Activated T-helper 1 cell treated with Interleukin-2 at 50 U/mL for 16 hours (primary cell): ENCODE results near the gene POLR3B.
"Not testable (repeated sequence)": the region's sequence is repeated elsewhere in the genome, so short reads cannot be mapped to it uniquely, and the experiment has no call there.

Source experiments
- DNase-seq: peaks from one replicate; pipeline ENCODE4 v3.0.0-alpha.2; 2020; ENCODE audit warnings: low read depth

Gene POLR3B

GRCh38 chr12:106465605-106466004 lies 108.1 kb downstream of the POLR3B start:
- DNase-seq, result not testable (repeated sequence)

DNA sequence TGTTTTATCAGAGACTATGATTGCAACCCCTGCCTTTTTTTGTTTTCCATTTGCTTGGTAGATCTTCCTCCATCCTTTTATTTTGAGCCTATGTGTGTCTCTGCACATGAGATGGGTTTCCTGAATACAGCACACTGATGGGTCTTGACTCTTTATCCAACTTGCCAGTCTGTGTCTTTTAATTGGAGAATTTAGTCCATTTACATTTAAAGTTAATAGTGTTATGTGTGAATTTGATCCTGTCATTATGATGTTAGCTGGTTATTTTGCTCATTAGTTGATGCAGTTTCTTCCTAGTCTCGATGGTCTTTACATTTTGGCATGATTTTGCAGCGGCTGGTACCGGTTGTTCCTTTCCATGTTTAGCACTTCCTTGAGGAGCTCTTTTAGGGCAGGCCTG lies 118.1 kb downstream of the POLR3B start:
- DNase-seq, result not testable (repeated sequence)

- DNase-seq, result not testable (repeated sequence)
Observed at GRCh38 chr12:106477627-106478026, 120.1 kb downstream of the POLR3B start.

GRCh38 chr12:106480251-106480650 lies 122.7 kb downstream of the POLR3B start:
- no peak for DNase-seq

DNA sequence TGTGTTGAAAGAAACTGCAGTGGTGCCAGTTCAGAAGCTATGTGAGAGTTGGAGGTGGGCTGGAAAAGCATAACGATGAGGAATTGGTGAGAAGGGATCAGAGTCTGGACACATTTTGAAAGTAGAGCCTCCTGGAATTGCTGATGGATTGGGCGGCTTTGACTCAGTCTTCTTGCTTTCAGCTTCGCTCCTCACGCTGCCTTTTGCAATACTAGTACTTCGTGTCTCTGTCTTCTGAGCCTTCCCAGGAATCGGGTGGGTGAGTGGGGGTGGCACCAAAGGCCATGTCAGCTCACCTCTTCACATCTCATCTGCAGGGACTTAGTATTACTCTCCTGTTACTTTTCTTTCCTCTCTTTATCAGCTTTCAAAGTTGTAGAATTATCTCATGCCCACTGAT lies 123.7 kb downstream of the POLR3B start:
- DNase-seq, result no peak

DNA sequence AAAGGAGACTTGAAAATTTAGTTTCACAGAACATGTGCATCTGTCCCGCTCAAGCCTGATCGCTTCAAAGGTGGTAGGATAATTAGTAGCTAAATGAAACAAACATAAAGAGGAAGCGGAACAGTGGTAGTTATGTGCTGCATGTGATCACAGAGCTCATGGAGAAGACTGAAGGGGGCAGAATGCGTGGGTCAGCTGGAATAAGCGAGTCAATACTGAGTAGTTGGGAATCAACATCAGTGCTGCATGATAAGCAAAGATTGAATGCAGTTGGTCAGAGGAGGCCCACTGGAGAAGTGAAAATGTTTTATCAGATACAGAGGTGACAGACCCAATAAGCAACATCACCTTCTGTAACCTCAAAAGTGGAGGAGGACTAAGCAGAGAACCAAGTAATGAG lies 130.1 kb downstream of the POLR3B start:
- DNase-seq, result no peak

GRCh38 chr12:106488884-106489283 lies 131.3 kb downstream of the POLR3B start:
- no peak for DNase-seq

DNA sequence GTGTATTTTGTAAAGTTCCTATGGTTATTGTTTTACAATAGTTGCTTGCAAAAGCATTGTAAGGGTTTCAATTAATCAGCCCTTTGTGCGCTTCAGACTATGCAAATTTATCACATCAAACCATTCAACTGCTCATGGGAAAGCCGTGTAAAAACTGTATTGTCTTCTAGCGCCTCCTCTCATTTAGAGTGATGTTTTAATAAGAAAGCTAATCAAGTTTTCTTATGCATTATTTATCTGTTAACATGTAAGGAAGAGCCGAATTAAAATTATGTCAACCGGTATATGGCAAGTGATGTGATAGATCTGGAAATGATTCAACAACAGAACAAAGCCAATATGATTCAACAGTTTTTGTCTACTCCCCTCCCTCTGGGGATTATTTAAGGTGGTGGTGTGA lies 132.7 kb downstream of the POLR3B start:
- no peak for DNase-seq

DNA sequence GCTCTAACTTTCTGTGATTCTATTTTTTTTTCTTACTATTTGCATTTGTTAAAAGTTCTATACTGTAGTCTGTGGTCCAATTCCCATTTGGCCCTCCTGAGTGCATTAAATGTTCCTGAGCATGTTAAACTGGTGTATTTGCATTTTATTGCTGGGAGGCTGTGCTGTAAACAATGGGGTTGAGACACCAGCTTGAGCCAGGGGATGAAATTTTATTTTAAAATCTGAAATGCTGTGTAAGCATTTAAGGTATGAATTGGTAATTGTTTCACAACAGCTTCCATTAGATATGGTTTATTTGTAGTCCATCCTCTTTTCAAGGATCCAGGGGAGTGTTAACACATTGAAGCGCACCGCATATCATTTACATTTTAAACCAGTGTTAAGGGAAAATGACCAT lies 135.3 kb downstream of the POLR3B start:
- DNase-seq, result no peak

DNA sequence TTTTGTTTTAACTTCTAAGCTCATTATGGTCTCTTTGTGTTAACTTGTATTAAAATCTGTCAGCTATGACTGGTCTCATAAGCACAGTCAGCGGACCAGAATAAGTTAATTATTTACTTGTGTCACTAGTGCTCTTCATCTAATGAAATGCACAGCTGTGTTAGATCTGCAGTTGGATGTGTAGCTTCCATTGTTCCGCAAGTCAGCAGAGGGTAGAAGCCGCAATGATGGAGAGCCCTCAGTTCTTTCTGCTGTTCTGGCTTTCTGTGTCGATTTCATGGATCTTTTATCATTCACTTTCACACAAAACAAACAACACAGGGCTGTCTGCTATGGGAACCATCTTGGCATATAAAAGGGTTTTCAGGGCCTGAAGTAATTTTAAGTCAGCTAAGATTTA lies 136.0 kb downstream of the POLR3B start:
- no peak for DNase-seq

DNA sequence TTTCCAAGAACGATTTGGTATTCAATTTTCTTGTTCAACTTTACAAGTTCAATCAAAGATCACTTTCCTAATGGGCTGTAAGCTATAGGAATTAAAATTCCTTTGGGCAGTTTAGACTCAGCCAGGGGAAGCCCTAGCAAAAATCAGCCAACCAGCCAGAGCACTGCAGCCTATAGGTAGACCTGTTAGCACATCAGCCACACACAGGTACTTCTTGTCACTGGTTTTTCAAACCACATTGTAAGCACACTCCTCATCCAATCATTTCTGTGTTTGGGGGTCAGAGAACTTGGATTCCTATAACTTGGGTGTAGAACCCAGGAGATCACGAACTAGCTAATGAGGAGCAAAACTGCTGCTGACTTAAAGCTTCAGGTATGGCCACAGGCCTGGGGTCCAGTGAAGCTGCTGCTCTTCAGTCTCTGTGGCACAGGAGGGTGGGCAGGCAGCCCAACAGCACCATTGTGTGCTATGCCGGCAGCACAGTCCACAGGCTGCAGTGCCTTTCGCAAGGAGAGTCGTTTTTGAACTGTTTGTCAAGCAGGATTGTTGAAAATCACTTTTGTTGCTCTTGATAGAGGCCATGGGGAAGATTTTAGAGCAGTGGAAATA lies 137.9 kb downstream of the POLR3B start:
- DNase-seq, result no peak

GRCh38 chr12:106498056-106498455 lies 140.5 kb downstream of the POLR3B start:
- DNase-seq, result no peak

GRCh38 chr12:106499628-106500027 lies 142.1 kb downstream of the POLR3B start:
- no peak for DNase-seq

DNA sequence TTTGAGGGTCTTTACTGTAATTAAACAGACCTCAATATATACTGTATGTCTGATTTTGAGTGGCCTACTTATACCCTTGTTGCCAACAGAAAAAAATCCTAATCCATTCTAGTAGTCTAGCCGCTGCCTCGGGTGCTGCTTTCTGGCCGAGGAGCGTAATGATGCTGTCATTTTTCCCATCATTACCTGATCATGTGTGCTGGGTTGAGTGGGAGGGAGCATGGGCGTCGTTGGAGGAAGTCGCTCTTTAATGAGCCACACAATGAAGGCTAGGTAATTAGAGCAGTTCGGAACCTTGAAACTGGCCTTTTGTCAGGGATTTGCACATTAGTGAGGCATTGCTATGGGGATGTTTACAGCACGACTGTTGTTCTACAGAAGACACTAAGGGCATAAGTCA lies 149.1 kb downstream of the POLR3B start:
- DNase-seq, result no peak

DNA sequence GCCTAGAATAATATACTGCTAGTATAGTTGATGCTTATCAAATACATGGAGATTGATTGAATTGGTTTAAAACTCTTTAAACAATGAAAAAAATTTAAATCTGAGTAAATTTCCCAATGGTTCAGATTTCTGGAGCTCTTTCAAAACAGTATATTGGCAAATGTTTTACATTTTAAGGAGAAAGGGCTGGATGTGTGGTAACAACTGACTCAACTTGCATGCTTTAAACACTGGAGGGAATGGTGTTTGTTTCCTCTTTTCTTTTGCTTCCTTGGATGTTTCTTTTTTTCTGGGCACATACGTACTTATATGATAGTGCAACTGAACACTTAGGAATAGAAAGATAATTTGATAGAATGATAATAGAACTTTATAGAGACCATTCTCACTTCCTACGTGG lies 151.4 kb downstream of the POLR3B start:
- no peak for DNase-seq

DNA sequence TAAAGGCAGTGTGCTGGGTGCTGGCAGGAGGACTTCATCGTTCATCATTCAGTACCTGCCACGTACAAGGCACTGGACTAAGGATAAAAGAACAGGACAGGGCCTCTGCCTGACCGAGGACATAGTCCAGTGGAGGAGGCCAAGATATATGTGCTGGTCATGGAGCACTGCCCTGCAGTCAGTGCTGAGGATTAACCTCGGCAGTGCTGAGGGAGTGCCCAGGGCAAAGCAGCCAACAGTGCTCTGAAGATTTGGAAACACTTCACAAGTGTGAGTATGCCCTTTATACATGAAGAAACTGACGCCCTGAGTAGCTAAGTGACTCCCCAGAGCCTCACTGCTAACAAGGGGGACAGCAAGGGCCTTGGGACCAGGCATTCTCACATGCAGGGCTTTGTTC lies 153.8 kb downstream of the POLR3B start:
- no peak for DNase-seq

DNA sequence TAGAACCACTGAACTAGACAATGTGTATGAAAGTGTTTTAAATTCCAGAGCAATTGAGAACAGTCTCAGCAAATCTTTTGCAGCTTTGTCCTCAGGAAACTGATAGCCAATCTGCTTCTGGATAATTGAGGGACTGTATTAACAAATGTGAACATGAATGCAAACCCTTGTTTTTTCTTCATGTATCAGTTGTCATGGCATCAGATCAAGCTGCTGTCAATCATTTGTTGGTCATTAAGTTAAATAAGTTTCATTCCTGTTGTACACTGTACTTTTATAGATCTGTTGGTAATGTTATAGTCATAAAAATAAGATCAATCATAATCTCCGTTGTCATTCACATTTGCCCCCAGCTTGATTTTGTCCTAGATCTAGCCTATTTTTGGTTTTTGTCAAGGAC lies 159.8 kb downstream of the POLR3B start:
- no peak for DNase-seq

DNA sequence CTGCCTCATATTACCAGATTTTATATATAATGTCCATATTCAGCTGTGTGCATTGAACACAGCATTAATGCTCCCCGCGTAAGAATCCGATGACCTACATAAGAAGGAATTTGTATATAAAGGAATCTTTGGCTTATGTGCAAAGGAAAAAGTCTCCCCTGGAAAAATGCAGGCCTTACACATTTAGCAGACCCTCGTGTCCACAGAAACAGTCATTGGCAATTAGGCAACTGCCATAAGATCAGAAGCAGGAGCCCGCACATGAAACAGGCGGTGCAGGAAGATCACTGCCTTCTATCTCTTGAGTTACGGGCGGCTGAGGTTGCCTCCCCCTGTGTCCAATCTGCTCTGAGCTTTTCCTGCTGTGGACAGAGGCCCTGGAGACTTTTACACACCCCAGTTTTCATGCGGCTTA lies 162.1 kb downstream of the POLR3B start:
- DNase-seq, result no peak

- no peak for DNase-seq
Observed at GRCh38 chr12:106521901-106522300, 164.4 kb downstream of the POLR3B start.

DNA sequence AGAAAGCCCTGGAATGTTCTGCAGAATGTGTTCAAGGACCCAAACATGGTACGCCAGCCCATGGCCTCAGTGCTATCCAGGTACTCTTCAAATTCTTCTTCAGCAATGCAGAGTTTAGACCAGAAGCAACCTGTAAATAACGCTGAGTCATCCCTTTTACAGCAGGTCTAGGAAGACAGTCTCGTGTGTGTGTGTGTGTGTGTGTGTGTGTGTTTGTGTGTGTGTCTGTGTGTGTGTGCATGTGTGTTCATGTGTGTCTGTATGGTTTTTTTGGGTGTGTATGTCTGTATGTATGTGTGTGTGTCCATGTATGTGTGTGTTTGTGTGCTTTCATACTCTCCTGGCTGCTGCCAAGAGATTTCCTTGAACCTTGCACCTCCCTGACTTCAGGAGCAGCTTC lies 165.2 kb downstream of the POLR3B start:
- no peak for DNase-seq

DNA sequence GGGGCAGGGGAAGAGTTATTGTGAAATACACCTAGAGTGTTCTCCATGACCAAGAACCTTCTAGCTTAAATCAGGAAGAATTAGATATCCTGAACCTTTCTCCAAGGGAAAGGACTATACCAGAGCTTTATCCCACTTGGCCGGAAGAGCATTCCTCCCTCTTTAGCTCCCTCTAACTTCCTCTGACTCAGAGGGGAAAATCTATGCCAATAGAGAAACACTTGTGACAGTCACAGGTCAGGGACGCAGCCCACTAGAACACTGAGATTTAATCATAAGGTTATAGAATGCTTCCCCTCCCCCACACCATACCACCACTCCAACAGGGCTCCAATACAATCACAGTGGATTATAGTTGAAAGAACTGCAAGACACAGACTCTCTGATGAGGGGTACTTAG lies 169.8 kb downstream of the POLR3B start:
- DNase-seq, result no peak

GRCh38 chr12:106541201-106541600 lies 183.7 kb downstream of the POLR3B start:
- DNase-seq, result no peak

GRCh38 chr12:106551410-106551809 lies 193.9 kb downstream of the POLR3B start:
- no peak for DNase-seq

- DNase-seq, result no peak
Observed at GRCh38 chr12:106552228-106552627, 194.7 kb downstream of the POLR3B start.
